HL-60 (cell line): Measurements from ENCODE around the gene MTG2.

Experiments
- DNase-seq, 2 experiments: peaks; one replicate each; pipeline ENCODE4 v3.0.0-alpha.2; 2010 to 2020; ENCODE audit warnings: low read depth in 1 of 2, low spot score in 1 of 2
- H3K27ac ChIP-seq: fragments of 250-450 bp; sonication (Bioruptor Pico); replicated peaks from 2 replicates; pipeline ENCODE4 v1.5.1; 2020; ENCODE audit warnings: mild to moderate bottlenecking, moderate library complexity
- H3K27me3 ChIP-seq: fragments of 250-450 bp; sonication (Bioruptor Pico); 2 replicates; pipeline ENCODE4 v1.5.1; 2021; ENCODE audit warnings: mild to moderate bottlenecking, moderate library complexity; ENCODE audit not compliant: insufficient read depth, poor library complexity, severe bottlenecking
- H3K4me3 ChIP-seq: replicated peaks from 2 replicates; pipeline ENCODE4 v1.5.1; 2011; ENCODE audit warnings: mild to moderate bottlenecking, control low read depth, low read length; ENCODE audit not compliant: insufficient read depth
- GABPA ChIP-seq: IDR thresholded peaks from 2 replicates; pipeline ENCODE4 v1.6.1; 2012; ENCODE audit warnings: low read depth
- POLR2AphosphoS5 ChIP-seq: IDR thresholded peaks from 2 replicates; pipeline ENCODE4 v1.6.1; 2012; ENCODE audit warnings: low read depth
- SPI1 ChIP-seq: IDR thresholded peaks from 2 replicates; pipeline ENCODE4 v1.6.1; 2012; ENCODE audit warnings: low read depth, mild to moderate bottlenecking, borderline replicate concordance
- TF ChIP-seq, protein P1 (sequence below): IDR thresholded peaks from one replicate; pipeline ENCODE4 v1.5.1; 2011; ENCODE audit warnings: low read length, control low read depth, inconsistent platforms; ENCODE audit not compliant: insufficient read depth
- TF ChIP-seq, protein P2 (sequence below): IDR thresholded peaks from 2 replicates; pipeline ENCODE4 v1.6.1; 2012; ENCODE audit warnings: low read depth; ENCODE audit not compliant: insufficient replicate concordance

Gene MTG2

DNA sequence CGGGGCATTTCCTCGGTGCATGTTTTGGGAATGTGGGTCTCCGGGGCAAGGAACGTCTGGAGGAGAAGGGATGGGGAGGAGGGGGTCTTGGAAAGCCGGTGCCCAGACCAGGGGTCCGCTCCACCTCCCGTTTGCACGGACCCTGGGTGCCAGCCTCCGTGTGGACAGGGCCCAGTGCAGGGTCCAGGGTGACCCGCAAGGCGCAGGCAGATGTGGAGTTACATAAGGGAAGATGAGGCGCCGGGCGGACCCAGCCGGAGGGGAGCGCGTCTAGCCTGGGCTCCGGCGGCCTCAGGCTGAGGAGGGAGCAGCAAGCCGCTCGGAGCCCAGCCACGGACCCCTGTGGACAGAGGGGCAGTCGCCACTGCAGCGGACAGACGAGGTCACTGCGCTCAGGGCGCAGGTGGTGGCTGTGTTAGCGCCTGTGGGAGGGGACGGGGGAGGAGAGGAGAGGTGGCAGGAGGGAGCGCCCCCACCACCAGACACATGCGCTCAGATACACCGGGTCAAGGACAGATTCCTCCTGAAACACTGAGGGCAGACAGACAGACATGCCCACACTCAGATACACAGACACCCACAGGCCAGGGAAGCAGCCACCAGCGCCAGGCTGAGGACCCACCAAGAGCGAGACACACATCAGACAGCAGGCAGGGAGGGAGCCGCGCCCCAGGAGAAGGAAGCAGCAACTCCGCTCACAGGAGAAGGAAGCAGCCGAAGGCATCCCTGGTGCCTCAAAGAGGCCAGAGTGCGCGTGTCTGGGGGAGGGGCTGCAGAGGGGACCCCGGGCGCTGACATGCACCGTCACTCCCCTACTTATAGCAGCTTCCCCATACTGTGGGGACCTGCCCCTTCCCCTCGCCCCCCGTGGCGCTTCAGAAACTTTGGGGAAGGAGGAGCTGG is 38.1 kb downstream of the MTG2 start:
- Histone ChIP-seq H3K27me3 (peaks cover 57% of the 10 kb centered on the region), H3K27ac (no peak overlapping the region), H3K4me3 (no peak overlapping the region)
- DNase-seq: no peak
- TF ChIP-seq, protein P1, sequence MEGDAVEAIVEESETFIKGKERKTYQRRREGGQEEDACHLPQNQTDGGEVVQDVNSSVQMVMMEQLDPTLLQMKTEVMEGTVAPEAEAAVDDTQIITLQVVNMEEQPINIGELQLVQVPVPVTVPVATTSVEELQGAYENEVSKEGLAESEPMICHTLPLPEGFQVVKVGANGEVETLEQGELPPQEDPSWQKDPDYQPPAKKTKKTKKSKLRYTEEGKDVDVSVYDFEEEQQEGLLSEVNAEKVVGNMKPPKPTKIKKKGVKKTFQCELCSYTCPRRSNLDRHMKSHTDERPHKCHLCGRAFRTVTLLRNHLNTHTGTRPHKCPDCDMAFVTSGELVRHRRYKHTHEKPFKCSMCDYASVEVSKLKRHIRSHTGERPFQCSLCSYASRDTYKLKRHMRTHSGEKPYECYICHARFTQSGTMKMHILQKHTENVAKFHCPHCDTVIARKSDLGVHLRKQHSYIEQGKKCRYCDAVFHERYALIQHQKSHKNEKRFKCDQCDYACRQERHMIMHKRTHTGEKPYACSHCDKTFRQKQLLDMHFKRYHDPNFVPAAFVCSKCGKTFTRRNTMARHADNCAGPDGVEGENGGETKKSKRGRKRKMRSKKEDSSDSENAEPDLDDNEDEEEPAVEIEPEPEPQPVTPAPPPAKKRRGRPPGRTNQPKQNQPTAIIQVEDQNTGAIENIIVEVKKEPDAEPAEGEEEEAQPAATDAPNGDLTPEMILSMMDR: no peak
- TF ChIP-seq POLR2AphosphoS5: no peak
- TF ChIP-seq, protein P2, sequence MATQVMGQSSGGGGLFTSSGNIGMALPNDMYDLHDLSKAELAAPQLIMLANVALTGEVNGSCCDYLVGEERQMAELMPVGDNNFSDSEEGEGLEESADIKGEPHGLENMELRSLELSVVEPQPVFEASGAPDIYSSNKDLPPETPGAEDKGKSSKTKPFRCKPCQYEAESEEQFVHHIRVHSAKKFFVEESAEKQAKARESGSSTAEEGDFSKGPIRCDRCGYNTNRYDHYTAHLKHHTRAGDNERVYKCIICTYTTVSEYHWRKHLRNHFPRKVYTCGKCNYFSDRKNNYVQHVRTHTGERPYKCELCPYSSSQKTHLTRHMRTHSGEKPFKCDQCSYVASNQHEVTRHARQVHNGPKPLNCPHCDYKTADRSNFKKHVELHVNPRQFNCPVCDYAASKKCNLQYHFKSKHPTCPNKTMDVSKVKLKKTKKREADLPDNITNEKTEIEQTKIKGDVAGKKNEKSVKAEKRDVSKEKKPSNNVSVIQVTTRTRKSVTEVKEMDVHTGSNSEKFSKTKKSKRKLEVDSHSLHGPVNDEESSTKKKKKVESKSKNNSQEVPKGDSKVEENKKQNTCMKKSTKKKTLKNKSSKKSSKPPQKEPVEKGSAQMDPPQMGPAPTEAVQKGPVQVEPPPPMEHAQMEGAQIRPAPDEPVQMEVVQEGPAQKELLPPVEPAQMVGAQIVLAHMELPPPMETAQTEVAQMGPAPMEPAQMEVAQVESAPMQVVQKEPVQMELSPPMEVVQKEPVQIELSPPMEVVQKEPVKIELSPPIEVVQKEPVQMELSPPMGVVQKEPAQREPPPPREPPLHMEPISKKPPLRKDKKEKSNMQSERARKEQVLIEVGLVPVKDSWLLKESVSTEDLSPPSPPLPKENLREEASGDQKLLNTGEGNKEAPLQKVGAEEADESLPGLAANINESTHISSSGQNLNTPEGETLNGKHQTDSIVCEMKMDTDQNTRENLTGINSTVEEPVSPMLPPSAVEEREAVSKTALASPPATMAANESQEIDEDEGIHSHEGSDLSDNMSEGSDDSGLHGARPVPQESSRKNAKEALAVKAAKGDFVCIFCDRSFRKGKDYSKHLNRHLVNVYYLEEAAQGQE: no peak
- TF ChIP-seq GABPA: no peak
- no peak for TF ChIP-seq SPI1

DNA sequence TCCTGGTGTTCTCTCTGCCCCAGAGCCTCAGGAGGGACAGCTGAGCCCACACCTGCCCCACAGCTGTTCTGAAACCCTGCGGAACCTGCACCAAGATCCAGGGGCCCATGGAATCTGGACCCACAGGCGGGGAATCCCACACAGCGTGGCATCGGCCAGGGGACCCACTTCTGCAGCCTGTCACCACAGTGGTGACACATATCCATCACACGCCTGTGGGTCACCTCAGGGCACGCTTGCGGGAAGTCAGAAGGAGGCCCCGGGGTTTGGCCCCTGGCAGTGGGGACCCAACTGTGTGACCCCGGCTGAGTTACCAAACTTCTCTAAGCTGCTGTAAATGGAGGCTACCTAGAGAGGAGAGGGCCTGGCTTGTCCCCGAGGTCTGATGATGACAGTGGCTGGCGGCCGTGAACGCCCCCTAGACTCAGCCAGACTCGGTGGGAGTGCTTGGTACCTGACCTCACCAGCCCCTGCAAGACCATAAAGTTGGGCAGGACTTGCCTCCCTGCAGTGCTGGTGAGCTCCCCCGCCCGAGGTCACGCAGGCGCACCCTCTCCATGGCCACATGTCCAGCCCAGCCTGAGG is 39.5 kb downstream of the MTG2 start:
- Histone ChIP-seq H3K4me3 (no peak overlapping the region), H3K27me3 (peaks cover 47% of the 10 kb centered on the region), H3K27ac (no peak overlapping the region)
- no peak for DNase-seq
- TF ChIP-seq POLR2AphosphoS5 (no peak), SPI1 (no peak), GABPA (no peak)
- TF ChIP-seq, protein P1: no peak
- TF ChIP-seq, protein P2: no peak

DNA sequence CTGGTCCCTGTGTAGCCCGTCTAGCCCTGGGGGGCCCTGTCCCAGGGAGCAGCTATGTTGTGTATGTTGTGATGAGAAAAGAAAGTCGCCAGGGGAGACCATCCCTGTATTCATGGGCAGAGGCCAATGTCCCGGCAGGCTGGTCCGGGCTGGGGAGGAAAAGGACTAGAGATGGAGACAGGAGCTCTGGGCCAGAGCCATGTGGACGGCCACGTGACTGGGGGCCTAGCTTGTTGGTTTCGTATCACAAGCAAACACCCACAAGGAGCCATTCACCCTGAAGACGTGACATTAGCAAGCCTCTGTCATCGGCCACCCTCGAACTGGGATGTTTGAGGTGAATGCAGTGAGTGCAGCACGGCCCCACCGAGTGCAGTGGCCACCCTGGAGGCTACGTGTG is 40.1 kb downstream of the MTG2 start:
- no peak for DNase-seq
- peaks cover 42% of the 10 kb centered on the region for H3K27me3 ChIP-seq
- H3K27ac ChIP-seq: no peak overlapping the region
- H3K4me3 ChIP-seq: no peak overlapping the region
- TF ChIP-seq GABPA: no peak
- TF ChIP-seq, protein P1: no peak
- TF ChIP-seq POLR2AphosphoS5: no peak
- no peak for TF ChIP-seq SPI1
- TF ChIP-seq, protein P2: no peak
